HL-60 (cell line): ENCODE data around the gene FARS2.

Experiments
- CTCF ChIP-seq: IDR thresholded peaks from one replicate; pipeline ENCODE4 v1.5.1; 2011; ENCODE audit warnings: low read length, control low read depth, inconsistent platforms; ENCODE audit not compliant: insufficient read depth
- POLR2AphosphoS5 ChIP-seq: IDR thresholded peaks from 2 replicates; pipeline ENCODE4 v1.6.1; 2012; ENCODE audit warnings: low read depth
- REST ChIP-seq: IDR thresholded peaks from 2 replicates; pipeline ENCODE4 v1.6.1; 2012; ENCODE audit warnings: low read depth; ENCODE audit not compliant: insufficient replicate concordance

- TF ChIP-seq CTCF (no peak), REST (no peak), POLR2AphosphoS5 (no peak)
These were observed 84.0 kb downstream of the FARS2 start for GRCh38 chr6:5345324-5345723.
